AG09319 (cell line): ENCODE measurements around the gene RRAGD.
"Not testable (repeated sequence)": the region's sequence is repeated elsewhere in the genome, so short reads cannot be mapped to it uniquely, and the experiment has no call there.

Experiments used
- DNase-seq: peaks from one replicate; pipeline ENCODE4 v3.0.0-alpha.2; 2010; ENCODE audit warnings: low read depth; ENCODE audit errors: extremely low read depth
- CTCF ChIP-seq: IDR thresholded peaks from 2 replicates; pipeline ENCODE4 v1.5.1; 2011; ENCODE audit warnings: low read depth, mild to moderate bottlenecking, inconsistent platforms, low read length, moderate library complexity

The RRAGD gene

GRCh38 chr6:89400912-89401399 lies 11.1 kb downstream of the RRAGD start:
- no peak for DNase-seq
- TF ChIP-seq CTCF = no peak

- TF ChIP-seq CTCF = no peak
- DNase-seq = no peak
These were observed 12.0 kb downstream of the RRAGD start for GRCh38 chr6:89400050-89400449.

- DNase-seq = no peak
- TF ChIP-seq CTCF = no peak
These were observed 13.1 kb downstream of the RRAGD start for GRCh38 chr6:89398762-89399525.

- not testable (repeated sequence) for DNase-seq
These were observed 14.2 kb downstream of the RRAGD start for GRCh38 chr6:89397884-89398283.

GRCh38 chr6:89393659-89394058 lies 18.4 kb downstream of the RRAGD start:
- DNase-seq = no peak
- TF ChIP-seq CTCF = no peak

GRCh38 chr6:89392823-89393222 lies 19.2 kb downstream of the RRAGD start:
- TF ChIP-seq CTCF = no peak
- no peak for DNase-seq

GRCh38 chr6:89388846-89389245 lies 23.2 kb downstream of the RRAGD start:
- no peak for TF ChIP-seq CTCF
- no peak for DNase-seq
